Stimulated activated CD8-positive, alpha-beta memory T cell treated with anti-CD3 and anti-CD28 coated beads, Interleukin-15, amount 100 ng/mL, for 48 hours (primary cell): ENCODE measurements around the gene FAM118B.

Source experiments
- DNase-seq, 2 donors: peaks; one replicate each; pipeline ENCODE4 v3.0.0-alpha.2; 2020; ENCODE audit warnings: low read depth in 2 of 2

FAM118B gene

DNA sequence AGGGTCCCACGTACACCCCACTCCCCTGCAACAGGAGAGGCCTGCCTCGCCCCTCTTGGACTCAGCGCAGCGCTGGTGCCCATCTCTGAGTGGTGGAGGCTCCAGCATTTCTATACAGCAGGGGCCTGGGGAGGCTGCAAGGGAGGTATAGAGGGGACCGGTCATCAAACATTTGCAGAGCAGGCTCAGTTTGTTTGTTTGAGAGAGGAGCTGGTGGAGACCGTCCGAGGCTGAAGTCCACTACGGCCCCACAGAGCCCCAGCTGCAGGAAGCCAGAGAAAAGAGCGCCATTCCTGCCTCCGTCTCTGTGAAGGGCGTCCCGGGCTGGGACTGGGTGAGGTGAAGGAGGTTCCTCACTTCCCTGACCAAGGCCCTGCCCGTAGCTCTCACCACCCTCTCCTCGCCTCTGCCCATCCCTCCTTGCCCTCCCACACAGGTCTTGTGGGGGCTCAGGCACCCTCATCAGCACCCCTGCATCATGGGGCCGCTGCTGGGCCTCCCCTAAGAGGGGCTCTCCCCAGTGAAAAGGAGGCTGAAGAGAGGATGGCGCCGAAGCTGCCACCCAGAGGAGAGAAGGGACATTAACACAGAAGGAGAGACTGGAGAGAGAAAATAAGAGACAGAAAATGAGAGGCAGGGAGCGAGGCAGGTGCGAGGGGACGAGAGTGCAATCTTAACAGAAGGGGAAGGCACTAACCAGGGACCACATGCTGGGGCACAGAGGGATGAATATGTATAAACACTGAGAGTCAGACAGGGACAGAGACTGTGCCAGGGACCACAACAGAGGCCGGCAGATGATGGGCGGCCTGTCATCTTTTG is 24.7 kb upstream of the FAM118B start:
- no peak for DNase-seq

DNA sequence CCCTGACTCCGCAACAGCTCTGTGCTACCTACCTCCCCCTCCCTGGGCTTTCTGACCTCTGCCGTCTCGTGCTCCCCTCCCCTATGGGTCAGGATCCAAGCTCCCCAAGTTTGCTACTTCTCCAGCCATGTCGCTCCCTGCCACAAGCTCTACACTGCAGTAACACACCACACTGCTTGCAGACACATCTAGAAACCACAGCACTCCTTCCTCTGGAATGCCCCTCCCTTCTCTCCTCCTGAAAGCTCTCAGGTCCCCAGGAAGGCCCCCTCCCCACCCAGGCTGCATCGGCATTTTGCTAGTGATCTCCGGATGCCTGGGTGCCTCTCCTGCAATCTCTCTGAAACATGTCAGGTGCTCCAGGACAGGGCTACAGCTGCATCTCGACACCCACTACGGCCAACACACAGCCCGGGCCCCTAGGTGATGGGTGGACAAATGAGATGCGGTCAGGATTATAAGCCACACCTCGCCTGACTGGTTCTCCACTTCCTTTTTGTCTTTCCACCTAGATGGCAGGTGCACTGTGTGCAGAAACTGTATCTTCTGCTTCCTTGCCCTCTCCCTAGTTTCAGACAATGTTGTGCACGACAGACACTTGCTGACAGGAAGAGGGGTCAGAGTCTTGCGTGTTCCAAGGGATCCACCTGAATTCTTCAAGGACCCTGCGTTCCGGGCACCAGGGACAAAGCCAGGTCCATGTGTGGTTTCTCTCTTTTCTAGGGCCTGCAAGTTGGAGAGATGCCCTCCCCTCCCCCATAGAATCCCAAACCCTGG is 23.1 kb upstream of the FAM118B start:
- no peak for DNase-seq

DNA sequence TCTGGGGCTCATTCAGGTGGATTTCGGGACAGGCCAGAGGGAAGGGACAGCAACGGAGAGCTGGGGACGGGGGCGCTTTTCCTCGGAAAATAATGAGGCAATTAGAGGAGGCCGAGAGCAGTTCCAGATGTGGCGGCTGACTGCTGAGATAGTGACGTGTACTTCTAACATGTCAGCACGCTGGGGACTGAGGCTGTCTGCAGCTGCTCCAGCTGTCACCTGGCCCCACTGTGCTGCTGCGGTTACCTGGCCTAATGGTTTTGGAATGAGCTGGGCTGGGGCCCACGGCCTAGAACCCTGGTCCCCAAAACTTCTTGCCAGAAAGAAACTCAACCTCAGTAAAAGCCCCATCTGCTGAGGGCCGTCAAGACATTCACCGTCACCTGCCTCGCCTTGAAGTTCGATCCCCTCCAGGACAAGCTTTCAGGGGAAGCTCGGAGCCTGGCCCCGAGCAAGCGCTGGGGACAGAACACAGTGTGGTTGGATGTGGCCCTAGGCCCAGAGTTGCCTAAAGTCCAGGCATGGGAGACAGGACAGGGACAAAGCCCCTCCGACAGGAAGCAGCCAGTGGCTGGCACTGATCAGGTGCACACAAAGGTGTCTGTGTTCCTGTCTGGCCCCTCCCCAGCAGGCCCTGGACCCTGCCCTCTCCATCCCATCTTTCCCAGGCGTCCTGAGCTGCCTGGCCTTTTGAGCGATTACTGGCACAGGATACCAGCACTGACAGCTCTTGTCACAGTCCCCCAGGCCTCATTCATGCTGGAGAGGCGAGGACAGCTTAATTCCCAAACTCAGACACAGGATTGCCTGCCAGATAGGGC is 22.3 kb upstream of the FAM118B start:
- DNase-seq: no peak

DNA sequence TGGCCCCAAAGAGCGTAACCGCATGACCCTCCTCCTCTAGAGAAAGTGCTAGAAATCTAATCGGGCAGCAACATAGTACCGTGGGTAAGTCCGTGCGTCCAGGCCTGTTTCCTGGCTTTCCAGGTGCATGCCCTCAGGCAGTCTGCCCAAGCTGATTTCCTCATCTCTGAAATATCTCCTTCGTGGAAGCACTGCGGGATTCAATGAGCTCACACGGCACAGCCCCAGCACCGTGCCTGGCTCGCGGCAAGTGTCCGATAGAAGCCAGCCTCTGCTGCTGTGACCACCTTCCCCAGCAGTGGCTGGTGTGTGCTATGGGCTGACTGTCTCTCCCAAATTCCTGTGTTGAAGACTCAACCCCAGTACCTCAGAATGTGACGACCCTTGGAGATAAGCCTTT is 20.8 kb upstream of the FAM118B start:
- no peak for DNase-seq

DNA sequence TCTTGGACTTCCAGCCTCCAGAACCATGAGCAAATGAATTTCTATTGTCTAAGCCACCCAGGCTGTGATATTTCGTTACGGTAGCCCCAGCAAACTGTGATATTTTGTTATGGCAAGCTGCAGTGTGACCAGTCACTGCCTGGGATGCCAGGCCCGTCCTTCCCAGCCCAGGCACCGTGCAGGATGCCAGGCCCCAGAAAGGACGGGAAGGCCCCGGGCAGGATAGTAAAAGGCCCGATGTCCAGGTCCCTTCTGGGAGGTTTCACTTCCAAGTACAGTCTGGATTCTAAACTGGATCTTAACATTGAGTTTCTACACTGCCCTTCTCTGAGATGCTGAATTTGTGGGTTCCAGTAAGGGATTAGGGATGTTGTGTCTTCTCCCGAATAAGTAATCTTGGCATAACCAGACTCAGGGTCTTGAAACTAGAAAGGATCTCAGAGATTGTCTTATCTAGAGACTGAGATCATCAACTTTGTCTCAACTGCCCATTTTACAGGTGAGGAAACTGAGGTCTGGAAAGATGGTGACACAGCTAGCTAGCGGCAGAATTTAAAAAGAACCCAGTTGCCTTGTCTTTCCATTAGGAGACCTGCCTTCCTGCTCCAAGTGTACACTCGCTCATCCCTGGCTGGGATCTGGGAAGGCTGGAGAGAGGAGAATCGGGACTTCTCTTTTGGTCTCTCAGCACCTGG is 20.1 kb upstream of the FAM118B start:
- no peak for DNase-seq

DNA sequence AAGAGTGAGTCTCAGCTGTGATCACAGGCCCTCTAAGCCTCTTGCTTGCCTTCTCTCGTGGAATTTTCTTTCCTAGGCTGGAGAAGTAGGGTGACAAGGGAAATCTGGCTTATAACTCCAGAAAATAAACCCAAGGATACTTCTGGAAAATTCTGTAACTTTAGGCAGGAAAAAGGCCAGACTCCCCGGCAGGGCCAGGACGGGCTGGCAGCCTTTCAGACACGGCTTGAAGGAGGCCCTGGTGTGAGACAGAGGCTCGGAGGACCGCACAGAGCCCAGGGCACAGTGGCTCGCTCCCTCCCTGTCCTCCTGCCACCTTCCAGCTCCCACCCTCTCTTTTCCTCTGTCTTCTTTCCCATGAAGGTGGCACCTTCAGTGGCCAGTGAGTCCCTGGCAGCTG is 19.2 kb upstream of the FAM118B start:
- no peak for DNase-seq

DNA sequence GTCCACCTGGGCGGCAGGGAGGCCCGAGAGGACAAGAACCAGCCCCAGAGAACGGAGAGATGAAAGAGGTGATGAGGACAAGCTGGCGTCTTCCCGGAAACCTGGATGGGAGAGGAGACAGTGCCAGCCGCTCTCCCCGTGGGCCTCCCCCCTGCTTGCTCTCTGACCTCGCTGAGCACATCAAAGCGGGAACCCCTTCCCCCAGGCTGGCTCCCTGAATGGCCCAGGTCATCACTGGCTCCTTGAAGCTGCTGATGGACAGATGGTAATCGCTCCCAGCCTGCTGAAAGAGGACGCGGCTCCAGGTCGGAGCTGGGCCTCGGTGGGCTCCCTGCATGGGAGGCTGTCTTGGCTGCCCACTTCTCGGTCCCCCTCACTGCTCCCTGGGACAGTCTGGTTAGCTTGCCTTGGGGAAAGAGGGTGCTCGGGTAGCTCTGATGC is 18.5 kb upstream of the FAM118B start:
- no peak for DNase-seq

DNA sequence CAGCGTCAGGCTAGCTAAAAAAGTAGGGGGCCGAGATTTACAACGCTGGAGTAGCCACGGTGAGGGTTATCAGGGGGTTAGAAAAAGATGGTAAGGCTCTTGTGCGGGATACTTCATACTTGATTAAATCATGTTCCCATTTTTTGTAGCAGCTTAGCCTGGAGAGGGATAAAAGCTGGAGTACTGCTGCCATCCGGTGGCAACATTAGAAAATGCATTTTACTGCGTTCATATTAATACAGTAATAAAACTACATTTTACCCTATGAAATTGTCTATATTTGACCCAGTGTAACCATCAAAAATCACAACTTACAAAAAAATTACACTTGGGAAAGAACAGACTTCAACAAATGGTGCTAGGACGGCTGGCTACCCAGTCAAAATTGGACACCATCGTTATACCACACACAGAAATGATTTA is 17.4 kb upstream of the FAM118B start:
- no peak for DNase-seq

DNA sequence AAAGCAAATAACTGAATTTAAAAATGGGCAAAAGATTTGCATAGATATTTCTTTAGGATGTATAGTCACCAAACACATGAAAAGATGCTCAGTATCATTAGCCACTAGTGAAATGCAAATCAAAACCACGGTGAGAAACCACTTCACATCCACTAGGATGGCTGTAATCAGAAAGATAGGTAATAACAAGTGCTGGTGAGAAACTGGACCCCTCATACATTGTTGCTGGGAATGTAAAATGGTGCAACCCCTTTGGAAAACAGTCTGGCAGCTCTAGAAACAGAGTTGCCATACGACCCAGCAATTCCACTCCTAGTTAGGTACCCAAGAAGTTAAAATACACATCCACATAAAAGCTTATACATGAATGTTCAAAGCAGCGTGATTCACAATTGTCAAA is 16.5 kb upstream of the FAM118B start:
- no peak for DNase-seq

DNA sequence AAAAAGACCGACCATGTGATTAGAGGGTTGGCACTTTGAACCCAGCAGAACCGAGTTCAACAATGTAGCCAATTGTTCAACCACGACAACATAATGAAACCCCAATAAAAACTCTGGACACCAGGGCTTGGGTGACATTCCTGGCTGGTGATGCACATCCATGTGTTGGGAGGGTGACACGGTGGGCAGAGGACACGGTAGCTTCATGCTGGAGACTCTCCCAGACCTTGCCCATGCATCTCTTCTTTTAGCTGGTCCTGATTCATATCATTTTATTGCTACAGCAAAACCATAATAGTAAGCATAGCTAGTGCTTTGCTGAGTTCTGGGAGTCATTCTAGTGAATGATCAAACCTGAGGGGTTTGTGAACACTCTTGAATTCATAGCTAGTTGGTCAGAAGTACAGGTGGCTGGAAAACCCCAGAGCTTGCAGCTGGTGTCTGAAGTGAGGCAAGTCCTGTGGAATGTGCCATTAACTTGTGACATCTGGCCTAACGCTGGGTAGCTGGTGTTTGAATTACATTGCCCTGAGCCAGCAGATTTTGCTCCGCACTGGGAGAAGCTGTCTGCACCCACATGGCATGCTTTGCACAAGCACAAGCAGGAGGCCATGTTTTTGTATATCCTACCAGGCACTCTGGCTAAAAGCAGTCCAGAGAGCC is 14.2 kb upstream of the FAM118B start:
- no peak for DNase-seq

DNA sequence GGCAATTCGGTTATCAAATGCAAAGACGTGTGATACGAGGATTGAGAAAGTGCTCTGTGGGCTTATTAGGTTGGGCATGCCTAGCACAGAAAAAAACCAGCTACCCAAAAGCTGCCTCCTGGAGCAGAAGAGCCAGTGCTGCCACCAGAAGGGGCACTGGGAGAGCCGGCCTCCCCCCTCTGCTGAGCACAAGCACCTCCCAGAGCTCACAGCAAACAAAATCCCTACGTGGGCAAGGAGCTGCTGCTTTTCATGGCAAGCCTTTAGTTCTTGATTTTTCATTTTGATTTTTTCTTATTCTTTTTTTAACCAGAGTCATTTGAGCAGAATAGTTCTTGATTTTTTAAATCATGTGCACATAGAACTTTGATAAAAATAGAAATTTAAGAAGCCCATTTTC is 12.9 kb upstream of the FAM118B start:
- no peak for DNase-seq

DNA sequence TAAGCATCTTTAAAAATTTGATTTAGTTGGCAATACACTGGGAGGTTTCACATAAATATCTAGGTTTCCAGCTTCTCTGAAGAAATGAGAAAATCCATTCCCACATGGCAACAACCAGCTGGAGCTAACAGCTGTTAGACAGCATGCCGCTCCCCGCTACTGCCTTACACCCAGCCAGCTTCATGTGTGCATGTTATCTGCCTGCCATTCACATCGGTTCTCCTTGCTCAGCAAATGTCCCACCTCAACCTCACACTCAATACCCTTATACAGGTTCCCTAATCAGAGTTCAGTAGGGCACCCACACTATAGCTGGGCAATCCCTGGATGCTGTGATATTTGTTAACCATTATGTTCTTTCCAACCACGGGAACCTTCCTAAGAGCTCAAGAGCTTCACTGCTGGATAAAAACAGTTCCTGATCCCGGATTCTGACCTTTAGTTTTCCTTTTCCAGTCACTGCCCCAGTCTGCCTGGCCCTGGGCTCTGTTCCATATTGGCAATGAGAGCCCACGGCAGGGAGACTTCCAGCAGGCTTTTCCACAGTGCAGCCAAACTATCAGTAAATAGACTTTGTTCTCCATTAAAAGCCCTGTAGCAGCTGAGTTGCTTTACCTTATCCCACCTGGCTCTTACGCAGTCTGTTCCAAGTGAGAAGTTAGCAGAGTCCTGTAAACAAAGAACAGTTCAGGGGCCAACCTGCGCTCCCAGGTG is 8.8 kb upstream of the FAM118B start:
- DNase-seq: no peak

DNA sequence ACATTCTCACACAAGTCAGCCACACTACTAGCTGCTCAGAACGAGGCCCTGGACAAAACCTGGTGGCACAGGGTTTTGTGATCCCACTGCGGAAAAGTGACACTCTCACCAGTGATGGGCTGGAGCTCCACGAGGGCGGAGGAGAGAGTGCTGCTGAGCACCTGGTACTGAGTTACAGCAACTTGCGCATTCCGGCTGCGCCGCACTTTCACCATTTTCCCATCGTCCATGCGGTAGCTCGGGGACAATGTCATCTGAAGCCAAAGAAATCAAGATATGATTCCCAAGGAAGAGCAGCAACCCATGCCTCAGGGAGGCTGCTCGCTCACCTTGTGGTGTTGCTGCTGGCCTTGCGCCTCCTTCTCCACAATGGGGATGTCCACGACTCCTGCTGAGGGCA is 6.2 kb upstream of the FAM118B start:
- no peak for DNase-seq

DNA sequence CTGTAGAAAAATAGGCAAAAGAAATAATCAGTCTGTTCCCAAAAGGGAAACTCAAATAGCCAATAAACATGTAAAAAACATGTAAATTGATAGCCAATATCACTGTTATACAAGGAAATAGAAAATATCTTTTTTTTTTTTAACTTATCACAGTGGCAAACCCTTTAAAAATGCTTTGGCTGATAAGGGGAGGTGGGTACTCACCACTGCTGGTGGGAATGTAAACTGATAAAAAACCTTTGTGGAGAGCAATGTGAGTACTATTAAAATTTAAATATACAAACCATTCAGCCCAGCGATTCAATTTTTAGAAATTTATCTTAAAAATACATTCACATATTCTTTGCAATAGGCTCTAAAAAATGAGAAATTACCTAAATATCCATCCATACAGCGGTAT is 3.7 kb upstream of the FAM118B start:
- DNase-seq: no peak

DNA sequence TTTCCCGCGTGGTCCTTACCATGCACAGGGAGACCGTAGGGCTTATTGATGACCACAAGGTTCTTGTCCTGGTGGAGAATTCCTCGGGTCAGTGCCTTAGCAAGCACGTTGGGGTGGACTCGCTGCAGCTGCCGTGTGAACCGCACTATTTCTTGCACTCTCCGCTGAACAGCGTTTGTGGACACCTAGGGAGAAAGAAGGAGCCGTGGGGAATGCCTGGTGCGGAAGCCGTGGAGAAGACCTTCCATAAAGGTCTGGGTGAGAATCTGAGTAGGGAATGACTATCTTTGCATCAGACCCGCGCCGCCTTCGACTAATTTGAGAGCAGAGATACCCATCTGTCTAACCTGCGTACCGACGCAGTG is 729 bp upstream of the FAM118B start:
- no peak for DNase-seq

DNA sequence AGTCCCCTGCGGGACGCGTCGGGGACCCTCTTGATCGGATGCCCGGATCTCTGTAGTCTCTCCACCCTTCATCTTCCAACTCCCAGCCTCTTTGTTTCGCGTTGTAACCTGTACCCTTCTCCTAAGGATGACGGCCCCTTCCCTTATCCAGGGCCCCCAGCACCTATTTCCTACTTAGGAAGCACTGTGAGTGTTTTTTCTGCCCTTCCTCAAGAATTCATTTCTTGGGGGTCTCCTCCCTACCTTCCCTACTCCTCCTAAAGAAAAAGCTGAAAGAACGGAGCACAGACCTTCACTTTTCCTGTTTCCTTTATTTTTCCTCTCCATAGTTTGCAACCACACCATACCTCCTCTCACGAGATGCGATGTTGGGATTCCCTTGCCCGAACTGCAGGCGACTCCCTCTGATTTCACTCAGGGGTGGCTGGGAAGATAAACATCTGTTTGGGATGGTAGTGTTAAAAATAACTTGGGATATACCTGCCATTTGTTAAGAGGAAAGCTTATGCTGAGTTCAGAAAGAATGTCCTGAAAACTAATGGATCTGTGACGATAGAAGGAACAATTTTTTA is 593 bp downstream of the FAM118B start:
- DNase-seq: no peak

DNA sequence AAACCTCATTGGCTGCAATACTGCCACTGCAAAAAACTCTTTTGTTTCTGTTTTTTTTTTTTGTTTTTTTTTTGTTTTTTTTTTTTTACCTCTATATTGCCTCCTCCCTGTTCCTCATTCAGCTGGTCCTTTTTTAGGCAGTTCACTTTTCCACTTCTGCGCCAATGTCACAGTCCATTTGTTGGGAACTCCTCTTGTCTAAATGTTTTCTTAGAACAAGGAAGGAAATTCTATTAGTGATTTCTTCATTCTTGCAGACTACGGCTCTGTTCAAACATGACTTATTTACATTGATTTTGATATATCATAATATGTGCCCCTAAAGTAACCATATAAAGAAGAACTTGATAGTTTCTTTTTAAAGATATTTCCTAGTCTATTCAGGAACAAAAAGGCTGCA is 2.9 kb downstream of the FAM118B start:
- no peak for DNase-seq

DNA sequence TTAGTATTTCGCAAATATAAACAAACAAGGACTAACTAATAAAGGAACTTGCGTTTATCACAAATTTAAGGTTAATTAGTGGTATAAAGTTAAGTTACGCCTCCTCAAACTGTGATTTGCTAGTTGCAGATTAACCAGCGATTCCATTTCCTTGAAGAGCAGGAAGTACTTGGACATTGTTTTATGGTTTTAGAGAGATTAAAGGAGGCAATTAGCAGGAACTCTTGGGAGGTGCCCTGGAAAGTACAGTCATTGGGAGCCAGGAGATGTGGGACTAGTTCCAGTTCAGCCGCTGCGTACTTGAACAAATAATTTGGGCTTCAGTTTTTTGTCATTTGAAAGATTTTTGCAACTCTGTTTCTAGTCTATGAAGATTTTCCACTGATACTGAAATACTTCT is 3.3 kb downstream of the FAM118B start:
- no peak for DNase-seq

DNA sequence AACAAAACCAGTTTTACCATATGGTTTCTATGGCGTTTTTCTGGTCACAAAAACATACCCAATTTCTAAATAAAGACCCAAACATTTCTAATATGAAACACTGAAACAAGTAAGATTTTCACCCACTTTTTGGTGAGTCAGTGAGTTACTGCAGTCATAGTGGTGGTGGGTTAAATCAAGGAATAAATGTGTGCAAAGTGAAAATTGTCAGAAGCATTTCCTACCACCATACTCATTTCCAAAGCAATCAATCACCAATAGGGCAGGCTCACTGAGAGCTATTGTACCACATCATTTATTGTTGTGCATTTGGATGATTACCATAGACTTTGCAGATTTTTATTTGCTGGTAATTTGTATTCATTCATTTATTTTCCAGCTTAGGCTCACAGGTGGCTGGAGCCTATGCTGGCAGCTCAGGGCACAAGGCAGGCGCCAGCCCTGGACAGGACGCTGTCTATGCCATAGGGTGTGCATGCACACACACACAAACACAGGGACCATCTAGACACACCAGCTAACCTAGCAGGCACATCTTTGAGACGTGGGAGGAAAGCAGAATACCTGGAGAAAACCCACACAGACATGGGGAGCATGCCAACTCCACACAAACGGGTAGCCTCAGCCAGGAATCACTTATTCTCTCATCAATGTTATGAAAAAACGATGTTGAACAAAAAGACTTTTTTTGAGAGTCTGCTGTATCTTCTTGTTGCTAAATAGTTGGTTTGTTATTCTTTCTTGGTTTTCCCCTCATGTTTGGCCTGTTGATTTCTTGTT is 5.1 kb downstream of the FAM118B start:
- no peak for DNase-seq
